Measurements from ENCODE around the gene TRNT1.

TRNT1 gene

GRCh38 chr3:3126477-3127431 lies at the start of gene TRNT1:
Gene TRNT1, plus strand, starts transcription at chr3:3126940. Its CDS starts 2,101 bp downstream, at chr3:3129041.
- peak; percentile 92 to 96 for DNase-seq (ENCODE audit: low read depth in 2 of 2)

- no peak for DNase-seq (ENCODE audit: low read depth in 2 of 2)
These were observed 46.4 kb upstream of the TRNT1 start for GRCh38 chr3:3080309-3080708.

GRCh38 chr3:3081381-3082233 lies 45.1 kb upstream of the TRNT1 start:
- DNase-seq (ENCODE audit: low read depth in 2 of 2) = no peak

- DNase-seq (ENCODE audit: low read depth in 2 of 2) = no peak
These were observed 44.4 kb upstream of the TRNT1 start for GRCh38 chr3:3082234-3082924.

- no peak for DNase-seq (ENCODE audit: low read depth in 2 of 2)
These were observed 41.9 kb upstream of the TRNT1 start for GRCh38 chr3:3084890-3085289.

- DNase-seq (ENCODE audit: low read depth in 2 of 2) = no peak
These were observed 41.0 kb upstream of the TRNT1 start for GRCh38 chr3:3085782-3086181.

- no peak for DNase-seq (ENCODE audit: low read depth in 2 of 2)
These were observed 40.5 kb upstream of the TRNT1 start for GRCh38 chr3:3086239-3086638.

- DNase-seq (ENCODE audit: low read depth in 2 of 2) = no peak
These were observed 39.5 kb upstream of the TRNT1 start for GRCh38 chr3:3087279-3087678.

- no peak for DNase-seq (ENCODE audit: low read depth in 2 of 2)
These were observed 38.8 kb upstream of the TRNT1 start for GRCh38 chr3:3087716-3088465.

- no peak for DNase-seq (ENCODE audit: low read depth in 2 of 2)
These were observed 37.7 kb upstream of the TRNT1 start for GRCh38 chr3:3089017-3089416.

GRCh38 chr3:3097958-3098357 lies 28.8 kb upstream of the TRNT1 start:
- DNase-seq (ENCODE audit: low read depth in 2 of 2) = no peak

GRCh38 chr3:3101660-3102458 lies 24.9 kb upstream of the TRNT1 start:
- no peak for DNase-seq (ENCODE audit: low read depth in 2 of 2)

GRCh38 chr3:3102751-3103150 lies 24.0 kb upstream of the TRNT1 start:
- no peak for DNase-seq (ENCODE audit: low read depth in 2 of 2)

- DNase-seq (ENCODE audit: low read depth in 2 of 2) = no peak
These were observed 21.5 kb upstream of the TRNT1 start for GRCh38 chr3:3105246-3105645.

- DNase-seq (ENCODE audit: low read depth in 2 of 2) = no peak
These were observed 20.9 kb upstream of the TRNT1 start for GRCh38 chr3:3105815-3106214.

- DNase-seq (ENCODE audit: low read depth in 2 of 2) = no peak
These were observed 19.6 kb upstream of the TRNT1 start for GRCh38 chr3:3107181-3107580.

- DNase-seq (ENCODE audit: low read depth in 2 of 2) = no peak
These were observed 18.9 kb upstream of the TRNT1 start for GRCh38 chr3:3107858-3108257.

GRCh38 chr3:3109407-3110298 lies 17.1 kb upstream of the TRNT1 start:
- DNase-seq (ENCODE audit: low read depth in 2 of 2) = no peak

GRCh38 chr3:3110299-3110630 lies 16.5 kb upstream of the TRNT1 start, which contains the start of gene IL5RA:
Gene IL5RA, minus strand, starts transcription at chr3:3110374. Its CDS starts 5,390 bp downstream, at chr3:3104984.
- DNase-seq (ENCODE audit: low read depth in 2 of 2) = no peak
